ENCODE results near the gene SLC18A2. TPM values are rescaled to one million over a fixed set of nuclear protein-coding genes. Genes with fewer than 3 reads are reported as not detected.
"Not testable (repeated sequence)": the region's sequence is repeated elsewhere in the genome, so short reads cannot be mapped to it uniquely, and the experiment has no call there.

Gene SLC18A2
- polyA plus RNA-seq, 1 experiment, result not detected

GRCh38 chr10:117274509-117274908, 33.6 kb downstream of the SLC18A2 start:
- DNase-seq (ENCODE audit: low read depth), result no peak
- Histone ChIP-seq H3K36me3 (ENCODE audit: control insufficient read depth, insufficient read depth, low read length) (no peaks in the 10 kb centered on the region), H3K27me3 (ENCODE audit: control insufficient read depth, insufficient read depth, low read length) (no peaks in the 10 kb centered on the region), H3K4me3 (ENCODE audit: low read depth, low read length) (no peak overlapping the region)
- no peak for TF ChIP-seq CTCF (IDR thresholded peaks at IDR 0.05; ENCODE audit: insufficient read depth, low read depth, low read length)
- ChIA-PET CTCF (no interaction called here), POLR2A (no interaction called here)

- no peaks in the 10 kb centered on the region for H3K36me3 ChIP-seq (ENCODE audit: control insufficient read depth, insufficient read depth, low read length)
- H3K27me3 ChIP-seq (ENCODE audit: control insufficient read depth, insufficient read depth, low read length), result no peaks in the 10 kb centered on the region
- CTCF ChIA-PET, result no interaction called here
- POLR2A ChIA-PET, result no interaction called here
- no peak for DNase-seq (ENCODE audit: low read depth)
- H3K4me3 ChIP-seq (ENCODE audit: low read depth, low read length), result no peak overlapping the region
- TF ChIP-seq CTCF (IDR thresholded peaks at IDR 0.05; ENCODE audit: insufficient read depth, low read depth, low read length), result no peak
Observed at GRCh38 chr10:117275121-117275520, 34.2 kb downstream of the SLC18A2 start.

- no peak for TF ChIP-seq CTCF (IDR thresholded peaks at IDR 0.05; ENCODE audit: insufficient read depth, low read depth, low read length)
Observed at GRCh38 chr10:117277675-117278074, 36.8 kb downstream of the SLC18A2 start.

GRCh38 chr10:117284716-117285494, 44.0 kb downstream of the SLC18A2 start:
- Histone ChIP-seq H3K27me3 (ENCODE audit: control insufficient read depth, insufficient read depth, low read length) (no peaks in the 10 kb centered on the region), H3K4me3 (ENCODE audit: low read depth, low read length) (no peak overlapping the region), H3K36me3 (ENCODE audit: control insufficient read depth, insufficient read depth, low read length) (peaks cover 3% of the 10 kb centered on the region)
- no peak for DNase-seq (ENCODE audit: low read depth)
- TF ChIP-seq CTCF (IDR thresholded peaks at IDR 0.05; ENCODE audit: insufficient read depth, low read depth, low read length), result no peak
- CTCF ChIA-PET, result interaction anchor here (1.6 to 1.7 kb wide), 2 partner anchors 34 to 58 kb away, joined by 4 to 5 read pairs; no protein-coding TSS in a partner anchor
- POLR2A ChIA-PET, result no interaction called here

More at GRCh38 chr10:117277675-117278074, 36.8 kb downstream of the SLC18A2 start:
- DNase-seq (ENCODE audit: low read depth), result no peak
- CTCF ChIA-PET, result interaction anchor here (0.8 kb wide), 1 partner anchor 24 kb away, joined by 3 read pairs; no protein-coding TSS in a partner anchor
- Histone ChIP-seq H3K4me3 (ENCODE audit: low read depth, low read length) (no peak overlapping the region), H3K27me3 (ENCODE audit: control insufficient read depth, insufficient read depth, low read length) (no peaks in the 10 kb centered on the region), H3K36me3 (ENCODE audit: control insufficient read depth, insufficient read depth, low read length) (no peaks in the 10 kb centered on the region)
- POLR2A ChIA-PET, result no interaction called here

- H3K36me3 ChIP-seq (ENCODE audit: control insufficient read depth, insufficient read depth, low read length); H3K27me3 ChIP-seq (ENCODE audit: control insufficient read depth, insufficient read depth, low read length); H3K4me3 ChIP-seq (ENCODE audit: low read depth, low read length); POLR2A ChIA-PET; DNase-seq (ENCODE audit: low read depth); CTCF ChIA-PET: not testable (repeated sequence)
Observed at GRCh38 chr10:117290872-117291271, 50.0 kb downstream of the SLC18A2 start.
